Right lobe of liver (tissue), 6 donors: ENCODE data around the gene STPG1. TPM values are rescaled to one million over a fixed set of nuclear protein-coding genes. Genes with fewer than 3 reads are reported as not detected.
A peak's percentile ranks its signal among the peaks of the same experiment; 100 is the strongest.

Source experiments
- ATAC-seq, 4 donors: fragments of 200-7000 bp; cut with Tn5 transposase; one replicate each; pipeline ENCODE4 v1.9.1; 2020; ENCODE audit warnings: mild to moderate bottlenecking in 4 of 4, moderate library complexity in 4 of 4
- DNase-seq, 3 donors: peaks; one replicate each; pipeline ENCODE4 v3.0.0-alpha.2; 2020
- H3K27ac ChIP-seq, 3 donors: fragments of 200-600 bp; one replicate each; pipeline ENCODE4 v1.8.0; 2022
- H3K27me3 ChIP-seq, 2 donors: fragments of 200-600 bp; one replicate each; pipeline ENCODE4 v1.8.0; 2022
- H3K36me3 ChIP-seq, 4 donors: fragments of 200-600 bp; sonication (generic) in 1 of 4; one replicate each; pipeline versions ENCODE4 v1.5.1 to v1.8.0; 2017 to 2022; ENCODE audit warnings: control low read depth in 1 of 4
- H3K4me1 ChIP-seq, 4 donors: fragments of 200-600 bp; sonication (generic) in 1 of 4; one replicate each; pipeline versions ENCODE4 v1.5.1 to v1.8.0; 2017 to 2022; ENCODE audit warnings: control low read depth in 1 of 4
- H3K4me3 ChIP-seq, 3 donors: fragments of 200-600 bp; one replicate each; pipeline ENCODE4 v1.8.0; 2022
- H3K9me3 ChIP-seq, 4 donors: fragments of 200-600 bp; sonication (generic) in 1 of 4; one replicate each; pipeline versions ENCODE4 v1.5.1 to v1.8.0; 2017 to 2022; ENCODE audit warnings: control low read depth in 1 of 4
- CTCF ChIP-seq, 4 donors: fragments of 200-600 bp in 3 of 4; fragments of 450-650 bp in 1 of 4; IDR thresholded peaks; one replicate each; pipeline versions ENCODE4 v1.5.1 to v1.8.0; 2016 to 2022; ENCODE audit warnings: antibody characterized with exemption in 4 of 4, mild to moderate bottlenecking in 2 of 4
- POLR2A ChIP-seq: fragments of 450-650 bp; IDR thresholded peaks from one replicate; pipeline ENCODE4 v1.6.1; 2017; ENCODE audit warnings: antibody characterized with exemption, mild to moderate bottlenecking
- WGBS: methylation state at CpG from one replicate; pipeline ENCODE4 v1.1.6; 2018; ENCODE audit warnings: low coverage, low lambda C conversion rate; ENCODE audit not compliant: insufficient coverage; ENCODE audit errors: missing lambda C conversion rate; 5-methylcytosine and 5-hydroxymethylcytosine counted together
- intact Hi-C, 2 donors: fragments of 100-400 bp; cut with DNase I; formaldehyde crosslinking; loops; one replicate each; pipeline versions ENCODE4 v1.11.2 to v1.14.1; 2022
- total RNA-seq, 6 experiments: library from RNA; depleted of rRNA in 2 of 6; stranded (reverse); fragments of >200 nt in 2 of 6; fragmentation: NEBNext Ultra II Directional in 3 of 6; extraction: Animal tissue kit (Norgen Biotek cat#: 25700) in 3 of 6; gene quantifications; one replicate each; pipeline versions ENCODE4 v1.1.0 to v1.2.4, GENCODE V29; 2016 to 2023
- donor health status: DM: no; HTN: yes; CAD: no.
- donor health status: DM: no; HTN: no; CAD: no.
- donor health status: DM: no; HTN: no; CAD: no.
- donor health status: DM: no; HTN: yes; CAD: no.
- donor health status: DM: no; HTN: yes; CAD: no.

STPG1 gene
- total RNA-seq, 6 experiments from 2014 or later, result 1.0 to 3.6 (median 1.7) TPM

- WGBS, result 20% methylated on average over 1 of the region's 1 CpG
- Histone ChIP-seq H3K27ac (no peak overlapping the region), H3K4me3 (no peak overlapping the region), H3K4me1 (peaks cover 0 to 13% (median 0%) of the 10 kb centered on the region in 4 donors), H3K27me3 (no peaks in the 10 kb centered on the region), H3K9me3 (no peaks in the 10 kb centered on the region), H3K36me3 (peaks cover 0 to 12% (median 0%) of the 10 kb centered on the region in 4 donors)
- DNase-seq, result no peak
- no peak for ATAC-seq
- intact Hi-C loops, result no loop called here
- TF ChIP-seq POLR2A, result no peak
- no peak for TF ChIP-seq CTCF (IDR thresholded peaks at IDR 0.05)
These were observed 4.1 kb upstream of the STPG1 start for GRCh38 chr1:24417681-24418080.

GRCh38 chr1:24416666-24417391, 3.2 kb upstream of the STPG1 start:
- intact Hi-C loops, result no loop called here
- ATAC-seq (no peak), DNase-seq (no peak)
- H3K4me3 ChIP-seq, result peak overlapping the region in 2 of 3 donors; percentile 70 to 73
- H3K27ac ChIP-seq, result no peak overlapping the region
- no peaks in the 10 kb centered on the region for H3K9me3 ChIP-seq
- peaks cover 0 to 13% (median 0%) of the 10 kb centered on the region in 4 donors for H3K4me1 ChIP-seq
- TF ChIP-seq CTCF (IDR thresholded peaks at IDR 0.05) (no peak), POLR2A (no peak)
- no peaks in the 10 kb centered on the region for H3K27me3 ChIP-seq
- H3K36me3 ChIP-seq, result peaks cover 0 to 11% (median 0%) of the 10 kb centered on the region in 4 donors
- WGBS, result 54% methylated on average over 5 of the region's 10 CpGs

GRCh38 chr1:24415910-24416665, 2.5 kb upstream of the STPG1 start:
- DNase-seq, result peak in 1 of 3 donors; percentile 53
- Histone ChIP-seq H3K4me1 (peaks cover 0 to 13% (median 0%) of the 10 kb centered on the region in 4 donors), H3K27me3 (no peaks in the 10 kb centered on the region), H3K27ac (no peak overlapping the region), H3K36me3 (peaks cover 0 to 3% (median 0%) of the 10 kb centered on the region in 4 donors), H3K9me3 (no peaks in the 10 kb centered on the region), H3K4me3 (peak overlapping the region; percentile 45 to 73 (median 70))
- TF ChIP-seq POLR2A (no peak), CTCF (IDR thresholded peaks at IDR 0.05) (no peak)
- WGBS, result 2% methylated on average over 27 of the region's 35 CpGs
- intact Hi-C loops, result no loop called here
- ATAC-seq, result peak; percentile 8 to 25 (median 9)

- no peaks in the 10 kb centered on the region for H3K9me3 ChIP-seq
- H3K4me1 ChIP-seq, result peaks cover 0 to 13% (median 0%) of the 10 kb centered on the region in 4 donors
- DNase-seq (peak; percentile 97 to 99 (median 99)), ATAC-seq (peak; percentile 92 to 96 (median 94))
- intact Hi-C loops, result no loop called here
- WGBS, result 0% methylated on average over 17 of the region's 28 CpGs
- no peak within 1 kb of the TSS for H3K27ac ChIP-seq
- peak within 1 kb of the TSS; percentile 45 to 73 (median 70) for H3K4me3 ChIP-seq
- no peaks in the 10 kb centered on the region for H3K27me3 ChIP-seq
- TF ChIP-seq CTCF (IDR thresholded peaks at IDR 0.05), result peak; percentile 84 to 95 (median 87)
- TF ChIP-seq POLR2A, result no peak
- no peaks in the 10 kb centered on the region for H3K36me3 ChIP-seq
These were observed 1.8 kb upstream of the STPG1 start, which contains the start of gene NIPAL3 for GRCh38 chr1:24415334-24415909. NIPAL3 (plus strand) TSS chr1:24415802; CDS start chr1:24419548, 3,746 bp downstream.
